GM21528 (cell line): ENCODE measurements around the gene ZFPM1.
"Not testable (repeated sequence)": the region's sequence is repeated elsewhere in the genome, so short reads cannot be mapped to it uniquely, and the experiment has no call there.

Experiments
- ATAC-seq: cut with Tn5 transposase; IDR thresholded peaks from one replicate; pipeline ENCODE4 v1.9.1; 2021; ENCODE audit warnings: mild to moderate bottlenecking, moderate library complexity; ENCODE audit not compliant: unreplicated experiment, low FRiP score

Gene ZFPM1

GRCh38 chr16:88477631-88478519, 24.8 kb downstream of the ZFPM1 start:
- no peak for ATAC-seq

GRCh38 chr16:88478889-88479792, 26.1 kb downstream of the ZFPM1 start:
- ATAC-seq = no peak

GRCh38 chr16:88479793-88480760, 27.0 kb downstream of the ZFPM1 start:
- ATAC-seq = no peak

- ATAC-seq = no peak
Observed at GRCh38 chr16:88480829-88481228, 27.7 kb downstream of the ZFPM1 start.

GRCh38 chr16:88481851-88482250, 28.8 kb downstream of the ZFPM1 start:
- ATAC-seq = no peak

GRCh38 chr16:88482630-88483391, 29.7 kb downstream of the ZFPM1 start:
- ATAC-seq = no peak

GRCh38 chr16:88483392-88483641, 30.2 kb downstream of the ZFPM1 start:
- no peak for ATAC-seq

GRCh38 chr16:88484505-88485365, 31.7 kb downstream of the ZFPM1 start:
- ATAC-seq = no peak

GRCh38 chr16:88485366-88485741, 32.3 kb downstream of the ZFPM1 start:
- ATAC-seq = not testable (repeated sequence)

GRCh38 chr16:88486398-88487123, 33.5 kb downstream of the ZFPM1 start:
- ATAC-seq = no peak

GRCh38 chr16:88487124-88487432, 34.0 kb downstream of the ZFPM1 start:
- ATAC-seq = no peak

- ATAC-seq = no peak
Observed at GRCh38 chr16:88487920-88488851, 35.1 kb downstream of the ZFPM1 start.

GRCh38 chr16:88489163-88489741, 36.2 kb downstream of the ZFPM1 start:
- no peak for ATAC-seq

- no peak for ATAC-seq
Observed at GRCh38 chr16:88491001-88491559, 38.0 kb downstream of the ZFPM1 start.

- no peak for ATAC-seq
Observed at GRCh38 chr16:88491560-88492310, 38.7 kb downstream of the ZFPM1 start.

GRCh38 chr16:88493879-88494278, 40.8 kb downstream of the ZFPM1 start:
- no peak for ATAC-seq
